ENCODE data around the gene OPRPN.

The OPRPN gene

GRCh38 chr4:70449220-70449619 lies 51.5 kb downstream of the OPRPN start:
- DNase-seq (ENCODE audit: low read depth, low spot score): no peak
- no peak overlapping the region for H3K4me3 ChIP-seq (ENCODE audit: low read length)

GRCh38 chr4:70452946-70453345 lies 55.2 kb downstream of the OPRPN start:
- DNase-seq (ENCODE audit: low read depth, low spot score): no peak

More at GRCh38 chr4:70452946-70453345, 55.2 kb downstream of the OPRPN start:
- H3K4me3 ChIP-seq (ENCODE audit: low read length): no peak overlapping the region
